ENCODE data around the gene LARGE1. TPM values are rescaled to one million over a fixed set of nuclear protein-coding genes. Genes with fewer than 3 reads are reported as not detected.

Gene LARGE1
- total RNA-seq, 1 experiment from 2014 or later: 2.5 TPM

DNA sequence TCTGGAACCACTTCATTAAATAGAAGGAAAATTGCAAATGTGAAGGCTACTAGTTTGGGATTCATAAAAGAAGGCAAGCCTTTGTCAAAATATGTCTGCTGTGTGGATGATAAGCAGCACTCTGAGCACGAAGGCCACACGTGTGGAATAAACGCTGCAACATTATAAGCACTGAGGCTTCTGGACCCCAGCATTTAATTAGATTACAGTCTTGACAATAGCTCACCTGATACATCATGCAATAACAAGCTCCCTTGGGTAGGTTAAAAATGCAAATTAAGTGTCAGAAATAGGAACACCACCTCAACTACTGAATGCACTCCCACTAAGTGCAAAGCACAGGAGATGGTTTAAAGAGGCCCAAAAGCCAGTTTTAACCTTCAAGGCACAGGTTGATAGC, 179.3 kb downstream of the LARGE1 start:
- no peaks in the 10 kb centered on the region for H3K4me1 ChIP-seq (ENCODE audit: control insufficient read depth, insufficient read depth, low read length)
- H3K36me3 ChIP-seq (ENCODE audit: control insufficient read depth, insufficient read depth, low read length): no peaks in the 10 kb centered on the region
- H3K27me3 ChIP-seq (ENCODE audit: control insufficient read depth, insufficient read depth, low read length): no peaks in the 10 kb centered on the region
- TF ChIP-seq SIN3A (IDR thresholded peaks at IDR 0.05; ENCODE audit: borderline replicate concordance, insufficient read depth, low read depth, low read length) (no peak), TCF7L2 (IDR thresholded peaks at IDR 0.05; ENCODE audit: low read depth, low read length) (no peak), POLR2AphosphoS5 (IDR thresholded peaks at IDR 0.05; ENCODE audit: low read depth, low read length) (no peak)
- TF ChIP-seq, protein P1, sequence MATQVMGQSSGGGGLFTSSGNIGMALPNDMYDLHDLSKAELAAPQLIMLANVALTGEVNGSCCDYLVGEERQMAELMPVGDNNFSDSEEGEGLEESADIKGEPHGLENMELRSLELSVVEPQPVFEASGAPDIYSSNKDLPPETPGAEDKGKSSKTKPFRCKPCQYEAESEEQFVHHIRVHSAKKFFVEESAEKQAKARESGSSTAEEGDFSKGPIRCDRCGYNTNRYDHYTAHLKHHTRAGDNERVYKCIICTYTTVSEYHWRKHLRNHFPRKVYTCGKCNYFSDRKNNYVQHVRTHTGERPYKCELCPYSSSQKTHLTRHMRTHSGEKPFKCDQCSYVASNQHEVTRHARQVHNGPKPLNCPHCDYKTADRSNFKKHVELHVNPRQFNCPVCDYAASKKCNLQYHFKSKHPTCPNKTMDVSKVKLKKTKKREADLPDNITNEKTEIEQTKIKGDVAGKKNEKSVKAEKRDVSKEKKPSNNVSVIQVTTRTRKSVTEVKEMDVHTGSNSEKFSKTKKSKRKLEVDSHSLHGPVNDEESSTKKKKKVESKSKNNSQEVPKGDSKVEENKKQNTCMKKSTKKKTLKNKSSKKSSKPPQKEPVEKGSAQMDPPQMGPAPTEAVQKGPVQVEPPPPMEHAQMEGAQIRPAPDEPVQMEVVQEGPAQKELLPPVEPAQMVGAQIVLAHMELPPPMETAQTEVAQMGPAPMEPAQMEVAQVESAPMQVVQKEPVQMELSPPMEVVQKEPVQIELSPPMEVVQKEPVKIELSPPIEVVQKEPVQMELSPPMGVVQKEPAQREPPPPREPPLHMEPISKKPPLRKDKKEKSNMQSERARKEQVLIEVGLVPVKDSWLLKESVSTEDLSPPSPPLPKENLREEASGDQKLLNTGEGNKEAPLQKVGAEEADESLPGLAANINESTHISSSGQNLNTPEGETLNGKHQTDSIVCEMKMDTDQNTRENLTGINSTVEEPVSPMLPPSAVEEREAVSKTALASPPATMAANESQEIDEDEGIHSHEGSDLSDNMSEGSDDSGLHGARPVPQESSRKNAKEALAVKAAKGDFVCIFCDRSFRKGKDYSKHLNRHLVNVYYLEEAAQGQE (IDR thresholded peaks at IDR 0.05; ENCODE audit: insufficient read depth in 1 of 2, low read depth in 2 of 2, low read length in 1 of 2): no peak
- TF ChIP-seq, protein P2, sequence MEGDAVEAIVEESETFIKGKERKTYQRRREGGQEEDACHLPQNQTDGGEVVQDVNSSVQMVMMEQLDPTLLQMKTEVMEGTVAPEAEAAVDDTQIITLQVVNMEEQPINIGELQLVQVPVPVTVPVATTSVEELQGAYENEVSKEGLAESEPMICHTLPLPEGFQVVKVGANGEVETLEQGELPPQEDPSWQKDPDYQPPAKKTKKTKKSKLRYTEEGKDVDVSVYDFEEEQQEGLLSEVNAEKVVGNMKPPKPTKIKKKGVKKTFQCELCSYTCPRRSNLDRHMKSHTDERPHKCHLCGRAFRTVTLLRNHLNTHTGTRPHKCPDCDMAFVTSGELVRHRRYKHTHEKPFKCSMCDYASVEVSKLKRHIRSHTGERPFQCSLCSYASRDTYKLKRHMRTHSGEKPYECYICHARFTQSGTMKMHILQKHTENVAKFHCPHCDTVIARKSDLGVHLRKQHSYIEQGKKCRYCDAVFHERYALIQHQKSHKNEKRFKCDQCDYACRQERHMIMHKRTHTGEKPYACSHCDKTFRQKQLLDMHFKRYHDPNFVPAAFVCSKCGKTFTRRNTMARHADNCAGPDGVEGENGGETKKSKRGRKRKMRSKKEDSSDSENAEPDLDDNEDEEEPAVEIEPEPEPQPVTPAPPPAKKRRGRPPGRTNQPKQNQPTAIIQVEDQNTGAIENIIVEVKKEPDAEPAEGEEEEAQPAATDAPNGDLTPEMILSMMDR (IDR thresholded peaks at IDR 0.05): no peak
- DNase-seq (ENCODE audit: low read depth, low spot score) (no peak), ATAC-seq (no peak)
- POLR2A ChIA-PET: no interaction called here
- no peak overlapping the region for H3K27ac ChIP-seq (ENCODE audit: low read length)
- no peaks in the 10 kb centered on the region for H3K9me3 ChIP-seq (ENCODE audit: control insufficient read depth, insufficient read depth, low read depth, low read length)
- no peak overlapping the region for H3K4me3 ChIP-seq (ENCODE audit: low read depth in 2 of 2, low read length in 2 of 2)
- BruUV-seq (replicated peaks): no TSS peak
- in situ Hi-C loops (cut with HindIII; ENCODE audit: low pct_unique_long_range_greater_than_20kb, low sequenced_read_pairs) (no loop called here), intact Hi-C loops (cut with micrococcal nuclease; ENCODE audit: unreplicated experiment) (no loop called here)
- CTCF ChIA-PET: no interaction called here

DNA sequence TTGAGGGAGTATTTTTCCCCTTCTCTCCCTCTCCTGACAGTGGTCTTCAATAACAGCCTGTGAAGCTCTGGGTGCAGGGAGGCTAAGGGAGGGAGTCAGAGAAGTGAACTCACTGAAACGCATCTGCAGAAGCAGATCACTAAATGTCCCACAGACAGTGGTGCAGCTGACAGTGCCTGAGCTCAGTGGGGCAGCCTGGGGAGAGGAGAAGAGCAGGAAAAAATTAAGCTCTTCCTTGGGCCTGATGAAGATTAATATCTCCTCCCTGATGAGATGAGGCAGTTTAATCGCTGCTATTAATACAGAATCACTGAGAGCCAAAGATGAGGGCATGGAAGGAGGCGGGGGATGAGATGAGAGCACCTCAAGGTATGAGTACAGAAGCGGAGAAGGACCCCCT, 180.8 kb downstream of the LARGE1 start:
- BruUV-seq (replicated peaks): no TSS peak
- no peak for ATAC-seq
- intact Hi-C loops (cut with micrococcal nuclease; ENCODE audit: unreplicated experiment): no loop called here
- H3K4me1 ChIP-seq (ENCODE audit: control insufficient read depth, insufficient read depth, low read length): no peaks in the 10 kb centered on the region
- H3K27me3 ChIP-seq (ENCODE audit: control insufficient read depth, insufficient read depth, low read length): no peaks in the 10 kb centered on the region
- H3K36me3 ChIP-seq (ENCODE audit: control insufficient read depth, insufficient read depth, low read length): no peaks in the 10 kb centered on the region
- H3K4me3 ChIP-seq (ENCODE audit: low read depth in 2 of 2, low read length in 2 of 2): no peak overlapping the region
- TF ChIP-seq SIN3A (IDR thresholded peaks at IDR 0.05; ENCODE audit: borderline replicate concordance, insufficient read depth, low read depth, low read length) (no peak), POLR2AphosphoS5 (IDR thresholded peaks at IDR 0.05; ENCODE audit: low read depth, low read length) (no peak), TCF7L2 (IDR thresholded peaks at IDR 0.05; ENCODE audit: low read depth, low read length) (no peak)
- TF ChIP-seq, protein P2 (IDR thresholded peaks at IDR 0.05): no peak
- TF ChIP-seq, protein P1 (IDR thresholded peaks at IDR 0.05; ENCODE audit: insufficient read depth in 1 of 2, low read depth in 2 of 2, low read length in 1 of 2): no peak
- in situ Hi-C loops (cut with HindIII; ENCODE audit: low pct_unique_long_range_greater_than_20kb, low sequenced_read_pairs): no loop called here
- CTCF ChIA-PET: no interaction called here
- POLR2A ChIA-PET: no interaction called here
- no peak overlapping the region for H3K27ac ChIP-seq (ENCODE audit: low read length)
- no peak for DNase-seq (ENCODE audit: low read depth, low spot score)
- no peaks in the 10 kb centered on the region for H3K9me3 ChIP-seq (ENCODE audit: control insufficient read depth, insufficient read depth, low read depth, low read length)

Data from Panc1 (cell line).